HL-60 (cell line): ENCODE results near the gene MYO10.
"Not testable (repeated sequence)": the region's sequence is repeated elsewhere in the genome, so short reads cannot be mapped to it uniquely, and the experiment has no call there.

Experiments used
- DNase-seq, 2 experiments: peaks; one replicate each; pipeline ENCODE4 v3.0.0-alpha.2; 2010 to 2020; ENCODE audit warnings: low read depth in 1 of 2, low spot score in 1 of 2
- H3K27ac ChIP-seq: fragments of 250-450 bp; sonication (Bioruptor Pico); replicated peaks from 2 replicates; pipeline ENCODE4 v1.5.1; 2020; ENCODE audit warnings: mild to moderate bottlenecking, moderate library complexity
- H3K27me3 ChIP-seq: fragments of 250-450 bp; sonication (Bioruptor Pico); 2 replicates; pipeline ENCODE4 v1.5.1; 2021; ENCODE audit warnings: mild to moderate bottlenecking, moderate library complexity; ENCODE audit not compliant: insufficient read depth, poor library complexity, severe bottlenecking
- H3K4me3 ChIP-seq: replicated peaks from 2 replicates; pipeline ENCODE4 v1.5.1; 2011; ENCODE audit warnings: mild to moderate bottlenecking, control low read depth, low read length; ENCODE audit not compliant: insufficient read depth
- GABPA ChIP-seq: IDR thresholded peaks from 2 replicates; pipeline ENCODE4 v1.6.1; 2012; ENCODE audit warnings: low read depth
- POLR2AphosphoS5 ChIP-seq: IDR thresholded peaks from 2 replicates; pipeline ENCODE4 v1.6.1; 2012; ENCODE audit warnings: low read depth
- SPI1 ChIP-seq: IDR thresholded peaks from 2 replicates; pipeline ENCODE4 v1.6.1; 2012; ENCODE audit warnings: low read depth, mild to moderate bottlenecking, borderline replicate concordance
- TF ChIP-seq, protein P1 (sequence below): IDR thresholded peaks from one replicate; pipeline ENCODE4 v1.5.1; 2011; ENCODE audit warnings: low read length, control low read depth, inconsistent platforms; ENCODE audit not compliant: insufficient read depth
- TF ChIP-seq, protein P2 (sequence below): IDR thresholded peaks from 2 replicates; pipeline ENCODE4 v1.6.1; 2012; ENCODE audit warnings: low read depth; ENCODE audit not compliant: insufficient replicate concordance

The MYO10 gene

DNA sequence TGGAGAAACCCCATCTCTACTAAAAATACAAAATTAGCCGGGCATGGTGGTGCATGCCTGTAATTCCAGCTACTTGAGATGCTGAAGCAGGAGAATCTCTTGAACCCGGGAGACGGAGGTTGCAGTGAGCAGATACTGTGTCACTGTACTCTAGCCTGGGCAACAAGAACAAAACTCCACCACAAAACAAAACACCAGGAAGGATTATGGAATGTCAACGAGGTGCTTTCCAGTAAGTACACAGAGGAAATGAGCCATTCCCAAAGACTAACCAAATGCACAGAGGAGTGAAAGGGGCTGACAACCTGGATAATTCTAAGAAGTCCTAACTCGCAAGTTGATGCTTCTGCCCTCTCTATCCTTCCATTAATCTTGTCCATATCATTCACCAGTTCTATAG is 193.2 kb downstream of the MYO10 start:
- no peak for DNase-seq
- no peak for TF ChIP-seq POLR2AphosphoS5
- no peak for TF ChIP-seq GABPA
- H3K27ac ChIP-seq, result no peak overlapping the region
- H3K27me3 ChIP-seq, result no peaks in the 10 kb centered on the region
- H3K4me3 ChIP-seq, result no peak overlapping the region

DNA sequence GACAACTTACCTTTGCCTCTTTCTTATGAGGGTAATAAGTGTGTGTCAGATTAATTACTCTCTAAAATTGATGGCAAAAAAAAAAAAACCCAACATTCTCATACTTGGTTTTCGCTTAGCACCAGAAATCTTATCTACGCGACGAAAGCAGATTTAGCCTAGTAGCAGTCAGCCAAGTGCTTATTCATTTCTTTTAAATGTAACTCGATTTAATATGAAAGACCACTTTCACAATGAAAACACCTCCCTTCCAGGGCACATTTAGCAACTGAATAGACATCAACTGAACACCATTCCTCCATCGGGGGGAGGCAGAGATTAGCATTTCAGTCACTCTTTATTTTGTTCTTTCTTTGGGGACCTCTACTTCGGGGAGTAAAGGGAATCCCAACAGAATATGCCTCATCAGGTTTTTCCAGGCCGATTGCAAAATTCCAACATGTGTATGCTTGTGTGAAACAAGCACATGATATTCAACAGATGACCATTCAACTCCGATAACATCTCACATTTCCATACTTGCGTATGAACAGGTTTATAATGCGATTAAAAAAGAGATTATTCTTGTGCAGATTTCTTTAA is 195.2 kb downstream of the MYO10 start:
- no peak for TF ChIP-seq POLR2AphosphoS5
- TF ChIP-seq GABPA, result no peak
- TF ChIP-seq SPI1, result no peak
- TF ChIP-seq, protein P1, sequence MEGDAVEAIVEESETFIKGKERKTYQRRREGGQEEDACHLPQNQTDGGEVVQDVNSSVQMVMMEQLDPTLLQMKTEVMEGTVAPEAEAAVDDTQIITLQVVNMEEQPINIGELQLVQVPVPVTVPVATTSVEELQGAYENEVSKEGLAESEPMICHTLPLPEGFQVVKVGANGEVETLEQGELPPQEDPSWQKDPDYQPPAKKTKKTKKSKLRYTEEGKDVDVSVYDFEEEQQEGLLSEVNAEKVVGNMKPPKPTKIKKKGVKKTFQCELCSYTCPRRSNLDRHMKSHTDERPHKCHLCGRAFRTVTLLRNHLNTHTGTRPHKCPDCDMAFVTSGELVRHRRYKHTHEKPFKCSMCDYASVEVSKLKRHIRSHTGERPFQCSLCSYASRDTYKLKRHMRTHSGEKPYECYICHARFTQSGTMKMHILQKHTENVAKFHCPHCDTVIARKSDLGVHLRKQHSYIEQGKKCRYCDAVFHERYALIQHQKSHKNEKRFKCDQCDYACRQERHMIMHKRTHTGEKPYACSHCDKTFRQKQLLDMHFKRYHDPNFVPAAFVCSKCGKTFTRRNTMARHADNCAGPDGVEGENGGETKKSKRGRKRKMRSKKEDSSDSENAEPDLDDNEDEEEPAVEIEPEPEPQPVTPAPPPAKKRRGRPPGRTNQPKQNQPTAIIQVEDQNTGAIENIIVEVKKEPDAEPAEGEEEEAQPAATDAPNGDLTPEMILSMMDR, result no peak
- TF ChIP-seq, protein P2, sequence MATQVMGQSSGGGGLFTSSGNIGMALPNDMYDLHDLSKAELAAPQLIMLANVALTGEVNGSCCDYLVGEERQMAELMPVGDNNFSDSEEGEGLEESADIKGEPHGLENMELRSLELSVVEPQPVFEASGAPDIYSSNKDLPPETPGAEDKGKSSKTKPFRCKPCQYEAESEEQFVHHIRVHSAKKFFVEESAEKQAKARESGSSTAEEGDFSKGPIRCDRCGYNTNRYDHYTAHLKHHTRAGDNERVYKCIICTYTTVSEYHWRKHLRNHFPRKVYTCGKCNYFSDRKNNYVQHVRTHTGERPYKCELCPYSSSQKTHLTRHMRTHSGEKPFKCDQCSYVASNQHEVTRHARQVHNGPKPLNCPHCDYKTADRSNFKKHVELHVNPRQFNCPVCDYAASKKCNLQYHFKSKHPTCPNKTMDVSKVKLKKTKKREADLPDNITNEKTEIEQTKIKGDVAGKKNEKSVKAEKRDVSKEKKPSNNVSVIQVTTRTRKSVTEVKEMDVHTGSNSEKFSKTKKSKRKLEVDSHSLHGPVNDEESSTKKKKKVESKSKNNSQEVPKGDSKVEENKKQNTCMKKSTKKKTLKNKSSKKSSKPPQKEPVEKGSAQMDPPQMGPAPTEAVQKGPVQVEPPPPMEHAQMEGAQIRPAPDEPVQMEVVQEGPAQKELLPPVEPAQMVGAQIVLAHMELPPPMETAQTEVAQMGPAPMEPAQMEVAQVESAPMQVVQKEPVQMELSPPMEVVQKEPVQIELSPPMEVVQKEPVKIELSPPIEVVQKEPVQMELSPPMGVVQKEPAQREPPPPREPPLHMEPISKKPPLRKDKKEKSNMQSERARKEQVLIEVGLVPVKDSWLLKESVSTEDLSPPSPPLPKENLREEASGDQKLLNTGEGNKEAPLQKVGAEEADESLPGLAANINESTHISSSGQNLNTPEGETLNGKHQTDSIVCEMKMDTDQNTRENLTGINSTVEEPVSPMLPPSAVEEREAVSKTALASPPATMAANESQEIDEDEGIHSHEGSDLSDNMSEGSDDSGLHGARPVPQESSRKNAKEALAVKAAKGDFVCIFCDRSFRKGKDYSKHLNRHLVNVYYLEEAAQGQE, result no peak
- Histone ChIP-seq H3K27me3 (no peaks in the 10 kb centered on the region), H3K4me3 (no peak overlapping the region), H3K27ac (no peak overlapping the region)
- DNase-seq, result no peak

DNA sequence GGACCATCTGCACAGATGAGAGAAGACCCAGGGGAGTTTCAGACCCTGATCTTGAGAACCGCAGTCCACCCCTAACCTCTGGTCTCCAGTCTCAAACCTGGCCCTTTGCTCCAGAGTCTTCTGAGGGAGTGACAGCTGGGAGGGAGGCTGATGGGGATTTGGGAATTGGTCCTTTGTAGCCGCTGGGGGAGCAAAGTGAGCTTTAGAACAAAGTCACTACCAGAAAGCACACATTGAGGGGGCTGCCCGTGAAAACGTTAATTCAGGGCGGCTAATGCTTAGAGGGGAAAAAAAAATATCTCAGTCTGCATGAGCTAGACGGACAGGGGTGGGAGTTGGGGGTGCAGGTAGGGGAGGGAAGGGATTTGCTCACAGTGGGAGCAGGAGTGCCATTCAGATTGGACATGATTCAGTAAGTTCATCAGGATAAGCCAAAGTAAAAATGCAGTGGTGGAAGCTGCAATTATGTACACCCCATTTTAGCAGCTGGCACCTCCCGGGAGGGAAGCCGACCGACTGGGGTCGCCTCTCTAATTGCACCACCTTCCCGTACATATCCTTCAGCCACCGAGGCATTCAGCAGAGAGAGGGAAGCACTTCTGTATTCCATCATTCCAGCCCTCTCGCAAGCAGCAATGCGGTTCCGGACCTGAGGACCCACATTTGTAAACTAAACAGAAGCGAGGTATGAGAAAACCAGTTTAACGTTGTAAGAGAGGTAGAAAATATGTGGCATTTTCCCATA is 195.8 kb downstream of the MYO10 start:
- no peak overlapping the region for H3K27ac ChIP-seq
- H3K27me3 ChIP-seq, result no peaks in the 10 kb centered on the region
- DNase-seq, result no peak
- TF ChIP-seq GABPA, result no peak
- TF ChIP-seq, protein P2, result no peak
- no peak overlapping the region for H3K4me3 ChIP-seq

DNA sequence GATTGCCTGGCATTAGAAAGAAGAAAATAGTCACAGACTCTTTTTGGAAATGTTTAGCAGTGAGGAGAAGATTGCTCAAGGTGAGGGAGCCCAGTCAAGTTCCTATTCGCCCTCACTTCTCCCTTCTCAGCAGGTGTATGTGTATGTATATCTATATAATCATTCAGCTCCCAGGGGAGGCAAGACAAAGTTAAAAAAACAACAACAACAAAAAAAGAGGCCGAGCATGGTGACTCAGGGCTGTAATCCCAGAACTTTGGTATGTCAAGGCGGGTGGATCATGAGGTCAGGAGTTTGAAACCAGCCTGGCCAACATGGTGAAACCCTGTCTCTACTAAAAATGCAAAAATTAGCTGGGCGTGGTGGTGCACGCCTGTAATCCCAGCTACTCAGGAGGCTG is 197.7 kb downstream of the MYO10 start:
- H3K27me3 ChIP-seq, H3K4me3 ChIP-seq, DNase-seq, H3K27ac ChIP-seq: not testable (repeated sequence)

GRCh38 chr5:16737620-16738364 is 198.3 kb downstream of the MYO10 start:
- Histone ChIP-seq H3K4me3 (no peak overlapping the region), H3K27ac (no peak overlapping the region), H3K27me3 (no peaks in the 10 kb centered on the region)
- DNase-seq, result no peak
- TF ChIP-seq, protein P2, result no peak
- no peak for TF ChIP-seq SPI1
- TF ChIP-seq GABPA, result no peak
- TF ChIP-seq, protein P1, result no peak
- no peak for TF ChIP-seq POLR2AphosphoS5
